DOHH2 (cell line): Measurements from ENCODE around the gene NT5C3B.
"Not testable (repeated sequence)": the region's sequence is repeated elsewhere in the genome, so short reads cannot be mapped to it uniquely, and the experiment has no call there.

ENCODE experiments used
- H3F3A ChIP-seq: fragments of 200-600 bp; sonication (generic), shearing (Covaris generic); 2 replicates; pipeline ENCODE4 v1.6.0; 2016; ENCODE audit warnings: antibody characterized with exemption, mild to moderate bottlenecking; ENCODE audit not compliant: control insufficient read depth, insufficient read depth
- H3K27ac ChIP-seq: fragments of 200-600 bp; sonication (generic); 2 replicates; pipeline ENCODE4 v1.5.1; 2014; ENCODE audit warnings: low read depth, mild to moderate bottlenecking, low read length, moderate library complexity
- H3K27me3 ChIP-seq: fragments of 200-600 bp; sonication (generic); 2 replicates; pipeline ENCODE4 v1.6.1; 2014; ENCODE audit warnings: mild to moderate bottlenecking, low read length, mixed read lengths; ENCODE audit not compliant: control insufficient read depth
- H3K36me3 ChIP-seq: fragments of 200-600 bp; sonication (generic); 2 replicates; pipeline ENCODE4 v1.6.1; 2014; ENCODE audit warnings: mild to moderate bottlenecking, low read length, moderate library complexity, mixed read lengths; ENCODE audit not compliant: control insufficient read depth
- H3K4me1 ChIP-seq: fragments of 200-600 bp; sonication (generic); 2 replicates; pipeline ENCODE4 v1.6.1; 2014; ENCODE audit warnings: mild to moderate bottlenecking, low read length, mixed read lengths; ENCODE audit not compliant: control insufficient read depth
- H3K4me2 ChIP-seq: fragments of 200-600 bp; sonication (generic); 2 replicates; pipeline ENCODE4 v1.6.0; 2014; ENCODE audit warnings: mild to moderate bottlenecking, low read length, moderate library complexity
- H3K4me3 ChIP-seq: fragments of 200-600 bp; sonication (generic); 2 replicates; pipeline ENCODE4 v1.5.1; 2014; ENCODE audit warnings: mild to moderate bottlenecking, low read length, mixed read lengths
- H3K79me2 ChIP-seq: fragments of 200-600 bp; sonication (generic); 2 replicates; pipeline ENCODE4 v1.6.1; 2014; ENCODE audit warnings: mild to moderate bottlenecking, low read length, mixed read lengths; ENCODE audit not compliant: control insufficient read depth
- H3K9me2 ChIP-seq: fragments of 200-600 bp; sonication (generic); replicated peaks from 2 replicates; pipeline ENCODE4 v1.6.1; 2014; ENCODE audit warnings: mild to moderate bottlenecking, low read length, mixed read lengths; ENCODE audit not compliant: control insufficient read depth
- H3K9me3 ChIP-seq: fragments of 200-600 bp; sonication (generic); 2 replicates; pipeline ENCODE4 v1.6.1; 2014; ENCODE audit warnings: antibody characterized with exemption, low read length, mixed read lengths; ENCODE audit not compliant: control insufficient read depth, insufficient read depth
- H4K20me1 ChIP-seq: fragments of 200-600 bp; sonication (generic); 2 replicates; pipeline ENCODE4 v1.6.0; 2014; ENCODE audit warnings: low read depth, mild to moderate bottlenecking, antibody characterized with exemption, low read length, moderate library complexity; ENCODE audit not compliant: control insufficient read depth, insufficient read depth
- CTCF ChIP-seq: fragments of 200-600 bp; sonication (generic); IDR thresholded peaks from one replicate; pipeline ENCODE4 v1.5.1; 2014; ENCODE audit warnings: antibody characterized with exemption, mild to moderate bottlenecking, low read depth, low read length; ENCODE audit not compliant: poor library complexity, severe bottlenecking
- EZH2phosphoT487 ChIP-seq: fragments of 200-600 bp; sonication (generic); IDR thresholded peaks from 2 replicates; pipeline ENCODE4 v1.6.1; 2017; ENCODE audit warnings: borderline replicate concordance, mild to moderate bottlenecking, antibody characterized with exemption, low read length, moderate library complexity, mixed read lengths

Gene NT5C3B

DNA sequence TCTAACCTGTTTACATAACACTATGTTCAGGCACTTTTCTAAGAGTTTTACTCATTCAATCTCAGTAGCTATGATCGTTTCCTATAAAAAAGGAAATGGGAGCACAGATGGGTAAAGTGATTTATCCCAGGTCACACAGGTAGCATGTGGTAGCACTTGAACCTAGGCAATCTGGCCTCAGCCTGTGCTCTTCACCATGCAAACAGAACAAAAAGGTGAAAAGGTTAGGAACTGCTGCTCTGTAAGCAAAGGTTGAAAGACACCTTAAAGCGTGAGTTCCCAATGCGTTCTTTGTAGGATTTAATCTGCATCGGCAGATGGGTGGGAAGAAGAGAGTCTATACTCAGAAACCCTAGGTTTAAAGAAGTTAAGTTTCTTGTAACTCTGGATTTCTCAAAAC lies 44.1 kb upstream of the NT5C3B start:
- Histone ChIP-seq H3K4me3 (no peak overlapping the region), H3K36me3 (peaks cover 68% of the 10 kb centered on the region), H3K4me2 (no peak overlapping the region), H3K4me1 (no peaks in the 10 kb centered on the region), H3K9me2 (no peaks in the 10 kb centered on the region), H3K9me3 (no peaks in the 10 kb centered on the region), H3K27me3 (no peaks in the 10 kb centered on the region), H3K79me2 (0 out of 2 replicates have a peak, but pooled peaks cover 2% of the 10 kb centered on the region), H4K20me1 (0 out of 2 replicates have a peak, but pooled peaks cover 3% of the 10 kb centered on the region), H3K27ac (no peak overlapping the region), H3F3A (no peaks in the 10 kb centered on the region)
- no peak for TF ChIP-seq EZH2phosphoT487
- TF ChIP-seq CTCF = no peak

GRCh38 chr17:41874293-41874670 lies 38.2 kb upstream of the NT5C3B start:
- H4K20me1 ChIP-seq, H3K27me3 ChIP-seq, H3F3A ChIP-seq, H3K27ac ChIP-seq, H3K4me3 ChIP-seq, H3K9me3 ChIP-seq, H3K9me2 ChIP-seq, H3K4me2 ChIP-seq, H3K79me2 ChIP-seq, H3K4me1 ChIP-seq: not testable (repeated sequence)
- peaks cover 66% of the 10 kb centered on the region for H3K36me3 ChIP-seq

GRCh38 chr17:41873559-41874292 lies 37.7 kb upstream of the NT5C3B start:
- H3K4me2 ChIP-seq = no peak overlapping the region

More at GRCh38 chr17:41873559-41874292, 37.7 kb upstream of the NT5C3B start:
- no peaks in the 10 kb centered on the region for H3K9me3 ChIP-seq
- H3K4me3 ChIP-seq = no peak overlapping the region
- H3K79me2 ChIP-seq = no peaks in the 10 kb centered on the region
- H3K27me3 ChIP-seq = no peaks in the 10 kb centered on the region
- no peaks in the 10 kb centered on the region for H3K9me2 ChIP-seq
- H3K36me3 ChIP-seq = peaks cover 67% of the 10 kb centered on the region
- H3F3A ChIP-seq = no peaks in the 10 kb centered on the region
- 0 out of 2 replicates have a peak, but pooled peaks cover 2% of the 10 kb centered on the region for H4K20me1 ChIP-seq
- no peak for TF ChIP-seq CTCF
- H3K27ac ChIP-seq = no peak overlapping the region
- H3K4me1 ChIP-seq = no peaks in the 10 kb centered on the region
